Smooth muscle cell (in vitro differentiated cells): Measurements from ENCODE around the gene PIK3CD. TPM values are rescaled to one million over a fixed set of nuclear protein-coding genes. Genes with fewer than 3 reads are reported as not detected.

Experiments used
- DNase-seq: peaks from one replicate; lab custom pipeline; 2025; ENCODE audit not compliant: unreplicated experiment; lab: John Stamatoyannopoulos, UW
- H2AFZ ChIP-seq: fragments of 200-600 bp; sonication (generic); 2 replicates; pipeline ENCODE4 v1.6.0; 2016; ENCODE audit warnings: antibody characterized with exemption, low read depth, mild to moderate bottlenecking
- H3F3A ChIP-seq: fragments of 200-600 bp; sonication (generic); 2 replicates; pipeline ENCODE4 v1.6.0; 2017; ENCODE audit warnings: antibody characterized with exemption, low read depth
- H3K27ac ChIP-seq: fragments of 200-600 bp; sonication (generic); 2 replicates; pipeline ENCODE4 v1.5.1; 2016; ENCODE audit warnings: low read depth, mild to moderate bottlenecking
- H3K27me3 ChIP-seq: fragments of 200-600 bp; sonication (generic); 2 replicates; pipeline ENCODE4 v1.6.1; 2016; ENCODE audit warnings: low read depth, mild to moderate bottlenecking
- H3K36me3 ChIP-seq: fragments of 200-600 bp; sonication (generic); 2 replicates; pipeline ENCODE4 v1.5.1; 2016; ENCODE audit warnings: low read depth
- H3K4me1 ChIP-seq: fragments of 200-600 bp; sonication (generic); 2 replicates; pipeline ENCODE4 v1.5.1; 2016; ENCODE audit warnings: low read depth
- H3K4me2 ChIP-seq: fragments of 200-600 bp; sonication (generic); 2 replicates; pipeline ENCODE4 v1.6.0; 2016; ENCODE audit warnings: mild to moderate bottlenecking
- H3K4me3 ChIP-seq: fragments of 200-600 bp; sonication (generic); 2 replicates; pipeline ENCODE4 v1.5.1; 2016; ENCODE audit warnings: mild to moderate bottlenecking
- H3K79me2 ChIP-seq: fragments of 200-600 bp; sonication (generic); 2 replicates; pipeline ENCODE4 v1.6.0; 2016; ENCODE audit warnings: low read depth, mild to moderate bottlenecking
- H3K9ac ChIP-seq: fragments of 200-600 bp; sonication (generic); 2 replicates; pipeline ENCODE4 v1.6.0; 2016; ENCODE audit warnings: low read depth
- H3K9me3 ChIP-seq: fragments of 200-600 bp; sonication (generic); replicated peaks from 2 replicates; pipeline ENCODE4 v1.5.1; 2016; ENCODE audit warnings: low read depth
- H4K20me1 ChIP-seq: fragments of 200-600 bp; sonication (generic); 2 replicates; pipeline ENCODE4 v1.6.0; 2016; ENCODE audit warnings: low read depth
- WGBS: methylation state at CpG from one replicate; pipeline ENCODE4 v1.1.7; 2016; ENCODE audit warnings: low lambda C conversion rate; 5-methylcytosine and 5-hydroxymethylcytosine counted together
- polyA plus RNA-seq: library from polyadenylated mRNA; unstranded; fragments of >200 nt; fragmentation: Nextera tagmentation; extraction: Ambion mirVana; gene quantifications from 2 replicates; pipeline ENCODE4 v1.2.1, GENCODE V29; 2016
- total RNA-seq: library from RNA; depleted of rRNA; stranded (reverse); fragments of >200 nt; gene quantifications from 2 replicates; pipeline ENCODE4 v1.2.3, GENCODE V29; 2014
- TF ChIP-seq, protein P1 (sequence below): fragments of 200-600 bp; sonication (generic); IDR thresholded peaks from 2 replicates; pipeline ENCODE4 v1.5.1; 2017; ENCODE audit warnings: borderline replicate concordance, mild to moderate bottlenecking, antibody characterized with exemption; ENCODE audit not compliant: insufficient read depth, poor library complexity, severe bottlenecking

PIK3CD gene
- total and polyA plus RNA-seq, 2 experiments from 2014 or later: 3.9 to 4.1 TPM

DNA sequence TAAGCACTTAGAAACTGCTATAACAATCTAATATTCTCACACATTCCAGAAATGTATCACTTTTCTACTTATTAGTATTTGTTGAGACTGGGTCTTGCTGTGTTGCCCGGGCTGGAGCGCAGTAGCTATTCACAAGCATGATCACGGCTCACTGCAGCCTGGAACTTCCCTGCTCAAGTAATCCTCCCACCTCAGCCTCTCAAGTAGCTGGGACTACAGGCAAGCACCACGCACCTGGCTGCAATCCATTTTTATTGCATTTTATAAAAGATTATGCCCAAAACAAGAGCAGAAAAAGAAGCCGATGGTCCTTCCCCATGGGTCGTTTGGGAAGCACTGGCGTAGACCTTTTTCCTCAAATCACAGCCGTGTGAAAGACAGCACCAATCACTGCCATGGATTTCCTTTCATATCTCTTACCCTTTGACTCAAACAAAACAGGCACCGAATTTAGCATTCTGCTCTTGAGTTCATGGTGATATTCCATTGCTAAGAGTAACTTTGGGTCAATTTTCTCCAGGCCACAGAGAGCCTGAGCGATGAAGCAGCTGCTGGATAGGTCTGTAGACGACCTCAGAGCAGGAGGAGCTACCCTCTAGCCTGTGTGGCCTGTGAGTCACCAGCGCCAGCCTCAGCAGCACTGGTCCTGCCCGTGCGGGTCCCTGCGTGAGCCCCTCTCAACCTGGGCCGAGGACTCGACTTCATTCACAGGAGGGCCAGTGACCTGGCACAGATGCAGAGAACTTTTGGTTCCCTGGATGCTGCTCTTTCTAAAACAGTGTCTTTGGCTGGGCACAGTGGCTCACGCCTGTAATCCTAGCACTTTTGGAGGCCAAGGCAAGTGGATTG lies 80.8 kb downstream of the PIK3CD start:
- Histone ChIP-seq H3K36me3 (no peaks in the 10 kb centered on the region), H3K79me2 (no peaks in the 10 kb centered on the region), H3K4me3 (no peak overlapping the region), H3K4me2 (no peak overlapping the region), H2AFZ (no peak overlapping the region), H3F3A (no peaks in the 10 kb centered on the region), H3K9ac (no peak overlapping the region), H4K20me1 (no peaks in the 10 kb centered on the region), H3K27me3 (no peaks in the 10 kb centered on the region), H3K4me1 (no peaks in the 10 kb centered on the region), H3K27ac (no peak overlapping the region), H3K9me3 (no peaks in the 10 kb centered on the region)
- TF ChIP-seq, protein P1, sequence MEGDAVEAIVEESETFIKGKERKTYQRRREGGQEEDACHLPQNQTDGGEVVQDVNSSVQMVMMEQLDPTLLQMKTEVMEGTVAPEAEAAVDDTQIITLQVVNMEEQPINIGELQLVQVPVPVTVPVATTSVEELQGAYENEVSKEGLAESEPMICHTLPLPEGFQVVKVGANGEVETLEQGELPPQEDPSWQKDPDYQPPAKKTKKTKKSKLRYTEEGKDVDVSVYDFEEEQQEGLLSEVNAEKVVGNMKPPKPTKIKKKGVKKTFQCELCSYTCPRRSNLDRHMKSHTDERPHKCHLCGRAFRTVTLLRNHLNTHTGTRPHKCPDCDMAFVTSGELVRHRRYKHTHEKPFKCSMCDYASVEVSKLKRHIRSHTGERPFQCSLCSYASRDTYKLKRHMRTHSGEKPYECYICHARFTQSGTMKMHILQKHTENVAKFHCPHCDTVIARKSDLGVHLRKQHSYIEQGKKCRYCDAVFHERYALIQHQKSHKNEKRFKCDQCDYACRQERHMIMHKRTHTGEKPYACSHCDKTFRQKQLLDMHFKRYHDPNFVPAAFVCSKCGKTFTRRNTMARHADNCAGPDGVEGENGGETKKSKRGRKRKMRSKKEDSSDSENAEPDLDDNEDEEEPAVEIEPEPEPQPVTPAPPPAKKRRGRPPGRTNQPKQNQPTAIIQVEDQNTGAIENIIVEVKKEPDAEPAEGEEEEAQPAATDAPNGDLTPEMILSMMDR: no peak
- 96% methylated on average over 18 of the region's 18 CpGs for WGBS
- no peak for DNase-seq

DNA sequence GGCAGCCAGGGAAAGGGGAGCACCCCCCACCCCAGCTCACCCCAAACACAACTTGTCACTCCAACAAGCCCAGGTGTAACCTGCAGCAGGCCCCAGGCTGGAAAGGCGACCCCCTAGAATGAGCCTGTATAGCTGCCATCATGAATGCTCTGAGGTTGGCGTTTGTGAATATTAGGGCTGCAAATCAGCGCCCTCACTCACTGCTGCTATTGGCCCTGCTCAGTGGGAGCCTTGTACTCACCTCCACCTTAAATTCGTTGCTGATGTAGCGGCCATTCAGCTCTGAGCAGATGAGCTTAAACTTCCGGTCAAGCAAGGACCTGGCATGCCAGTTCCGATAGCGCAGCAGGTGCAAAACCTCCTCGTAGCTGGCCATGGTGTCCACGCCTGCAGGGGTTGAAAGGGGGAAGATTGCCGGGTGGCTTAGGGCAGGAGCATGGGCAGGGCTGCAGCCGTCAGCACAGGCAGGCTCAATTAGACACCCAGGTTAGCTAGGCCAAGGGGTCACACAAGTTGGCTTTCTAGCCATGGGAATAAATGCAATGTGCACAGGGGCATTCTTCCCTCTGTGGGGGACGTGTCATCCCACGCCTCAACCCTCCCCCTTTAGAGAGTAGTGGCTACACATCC lies 81.7 kb downstream of the PIK3CD start:
- no peak overlapping the region for H2AFZ ChIP-seq
- no peak overlapping the region for H3K9ac ChIP-seq
- no peaks in the 10 kb centered on the region for H3K79me2 ChIP-seq
- no peaks in the 10 kb centered on the region for H4K20me1 ChIP-seq
- no peak overlapping the region for H3K4me2 ChIP-seq
- H3K27me3 ChIP-seq: no peaks in the 10 kb centered on the region
- H3K4me3 ChIP-seq: no peak overlapping the region
- TF ChIP-seq, protein P1: no peak
- no peaks in the 10 kb centered on the region for H3K9me3 ChIP-seq
- H3K4me1 ChIP-seq: no peaks in the 10 kb centered on the region
- no peak overlapping the region for H3K27ac ChIP-seq
- no peaks in the 10 kb centered on the region for H3F3A ChIP-seq
- no peak for DNase-seq
- 98% methylated on average over 14 of the region's 14 CpGs for WGBS
- H3K36me3 ChIP-seq: no peaks in the 10 kb centered on the region

DNA sequence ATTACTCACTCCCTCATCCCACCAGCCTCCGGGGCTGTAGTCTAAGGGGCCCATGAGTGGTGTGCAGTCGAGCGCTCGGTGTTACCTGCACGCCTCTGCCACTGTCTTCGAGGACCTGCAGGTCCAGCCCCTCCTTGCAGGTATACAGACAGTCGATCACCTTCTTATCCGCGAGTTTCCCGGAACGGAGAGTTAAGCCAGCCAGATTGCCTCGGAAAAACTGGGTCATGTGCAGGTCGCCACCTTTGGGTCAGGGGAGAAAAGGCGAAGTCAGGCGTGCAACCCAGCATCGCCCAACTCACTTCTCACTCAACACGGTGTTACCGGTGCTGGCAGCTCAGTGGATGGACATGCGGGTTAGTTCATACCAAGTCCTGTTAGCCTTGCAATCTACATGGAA lies 84.3 kb downstream of the PIK3CD start:
- DNase-seq: no peak
- H3K79me2 ChIP-seq: no peaks in the 10 kb centered on the region
- H3F3A ChIP-seq: no peaks in the 10 kb centered on the region
- no peak overlapping the region for H3K27ac ChIP-seq
- H3K4me2 ChIP-seq: no peak overlapping the region
- H4K20me1 ChIP-seq: no peaks in the 10 kb centered on the region
- TF ChIP-seq, protein P1: no peak
- no peak overlapping the region for H3K9ac ChIP-seq
- no peaks in the 10 kb centered on the region for H3K9me3 ChIP-seq
- no peaks in the 10 kb centered on the region for H3K4me1 ChIP-seq
- H3K27me3 ChIP-seq: no peaks in the 10 kb centered on the region
- H3K4me3 ChIP-seq: no peak overlapping the region
- H2AFZ ChIP-seq: no peak overlapping the region
- 98% methylated on average over 19 of the region's 19 CpGs for WGBS
- H3K36me3 ChIP-seq: peaks cover 3% of the 10 kb centered on the region
